ENCODE results near the gene UNCX. TPM values are rescaled to one million over a fixed set of nuclear protein-coding genes. Genes with fewer than 3 reads are reported as not detected.

UNCX gene
- total RNA-seq, 4 donors from 2014 or later, result not detected

GRCh38 chr7:1247527-1248041 is 14.9 kb downstream of the UNCX start:
- DNase-seq (ENCODE audit: low spot score) (no peak), ATAC-seq (ENCODE audit: low FRiP score) (no peak)
- no peak for TF ChIP-seq CTCF (IDR thresholded peaks at IDR 0.05)

GRCh38 chr7:1248143-1248915 is 15.7 kb downstream of the UNCX start:
- no peak for DNase-seq (ENCODE audit: low spot score)
- TF ChIP-seq CTCF (IDR thresholded peaks at IDR 0.05), result no peak
- ATAC-seq (ENCODE audit: low FRiP score), result peak; percentile 27

- DNase-seq (ENCODE audit: low spot score) (no peak), ATAC-seq (ENCODE audit: low FRiP score) (no peak)
- no peak for TF ChIP-seq CTCF (IDR thresholded peaks at IDR 0.05)
Measured at GRCh38 chr7:1248916-1249581, 16.4 kb downstream of the UNCX start.

GRCh38 chr7:1249731-1250130 is 17.1 kb downstream of the UNCX start:
- TF ChIP-seq CTCF (IDR thresholded peaks at IDR 0.05), result no peak
- ATAC-seq (ENCODE audit: low FRiP score) (no peak), DNase-seq (ENCODE audit: low spot score) (no peak)

GRCh38 chr7:1250901-1251300 is 18.2 kb downstream of the UNCX start:
- ATAC-seq (ENCODE audit: low FRiP score) (no peak), DNase-seq (ENCODE audit: low spot score) (no peak)
- no peak for TF ChIP-seq CTCF (IDR thresholded peaks at IDR 0.05)

- ATAC-seq (ENCODE audit: low FRiP score), result no peak
- DNase-seq (ENCODE audit: low spot score), result no peak
- no peak for TF ChIP-seq CTCF (IDR thresholded peaks at IDR 0.05)
Measured at GRCh38 chr7:1251796-1252539, 19.3 kb downstream of the UNCX start.

All from omental fat pad (tissue), 4 donors.